ENCODE data around the gene FUT3. TPM values are rescaled to one million over a fixed set of nuclear protein-coding genes. Genes with fewer than 3 reads are reported as not detected.

The FUT3 gene
- total and polyA plus RNA-seq, 2 of the 4 experiments (the other 2 are of a cell fraction), result not detected

DNA sequence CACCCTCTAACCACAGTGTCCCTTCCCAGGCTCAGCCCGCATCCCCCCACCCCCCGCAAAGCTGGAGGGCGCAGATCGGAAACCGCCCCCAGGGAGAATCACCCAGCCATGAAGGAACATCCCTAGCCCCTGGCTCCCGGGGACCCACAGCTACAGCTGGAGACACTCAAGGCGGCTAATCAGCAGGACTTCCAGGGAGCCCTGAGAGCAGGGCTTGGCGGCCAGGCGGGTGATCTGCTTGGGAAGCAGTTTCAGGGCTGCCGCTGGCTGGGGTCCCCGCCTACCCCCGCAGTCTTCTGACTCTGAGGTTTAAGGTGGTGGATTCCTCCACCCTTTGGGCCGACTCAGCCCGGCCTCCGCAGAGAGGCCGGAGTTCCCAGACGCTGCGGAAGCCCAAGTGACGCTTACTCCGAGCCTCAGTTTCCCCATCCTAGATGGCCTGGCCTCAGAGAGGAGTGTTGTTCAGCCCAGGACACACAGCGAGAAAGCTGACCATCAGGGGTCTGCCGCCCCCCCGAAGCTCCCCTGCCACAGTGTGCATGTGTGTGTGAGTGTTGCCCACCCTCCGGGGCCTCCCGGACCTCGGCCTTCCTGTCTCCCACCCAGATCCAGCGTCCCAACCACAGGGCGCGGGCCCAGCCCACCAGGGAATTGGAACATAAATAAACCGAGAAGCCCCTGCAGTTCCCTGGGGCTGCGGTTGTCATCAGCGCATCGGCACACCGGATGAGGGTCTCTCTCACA is 21.5 kb downstream of the FUT3 start:
- H3K23ac ChIP-seq (ENCODE audit: low read depth, low read length), result peak overlapping the region; percentile 82; the same call in 1 of the 2 replicates
- peaks cover 0 to 6% of the 10 kb centered on the region in 2 experiments; a peak in 2 of 4 replicates for H3K79me1 ChIP-seq (ENCODE audit: low read depth in 1 of 2, low read length in 2 of 2)
- H2AK5ac ChIP-seq (ENCODE audit: low read depth, low read length), result peak overlapping the region; percentile 16; the same call in 1 of the 2 replicates
- no peaks in the 10 kb centered on the region for H3K9me3 ChIP-seq (ENCODE audit: control insufficient read depth, insufficient read depth, low read length)
- ATAC-seq (ENCODE audit: low read depth), result no peak
- dilution Hi-C loops (cut with HindIII; ENCODE audit: low sequenced_read_pairs, unreplicated experiment) (no loop called here), in situ Hi-C loops (cut with MboI; ENCODE audit: low sequenced_read_pairs) (no loop called here), intact Hi-C loops (cut with micrococcal nuclease) (loop anchor here (5.0 kb wide), 1 partner anchor 63 kb away; no protein-coding TSS in a partner anchor)
- no peak overlapping the region for H4K5ac ChIP-seq (ENCODE audit: low read depth, low read length)
- no peak overlapping the region for H3K4me3 ChIP-seq (ENCODE audit: insufficient read depth, low read depth, low read length)
- no peak overlapping the region for H2BK5ac ChIP-seq (ENCODE audit: low read depth, low read length, poor library complexity, severe bottlenecking)
- 0 out of 2 replicates have a peak overlapping the region, but pooled peaks have one; percentile 15 for H2BK120ac ChIP-seq (ENCODE audit: low read depth, low read length)
- H4K91ac ChIP-seq (ENCODE audit: insufficient read depth, low read depth, low read length), result no peak overlapping the region
- H3K14ac ChIP-seq (replicated peaks; ENCODE audit: low read depth, low read length), result no peak overlapping the region
- H2BK20ac ChIP-seq (ENCODE audit: low read depth, low read length), result no peak overlapping the region
- H3K9me1 ChIP-seq (ENCODE audit: insufficient read depth, low read length), result peaks cover 4% of the 10 kb centered on the region; the same call in 1 of the 2 replicates
- H3K27ac ChIP-seq (ENCODE audit: insufficient read depth, low read length), result no peak overlapping the region
- H2AFZ ChIP-seq (replicated peaks; ENCODE audit: low read length, poor library complexity), result peak overlapping the region; percentile 21
- no peaks in the 10 kb centered on the region for H4K20me1 ChIP-seq (ENCODE audit: insufficient read depth, low read length)
- no peak overlapping the region for H3K56ac ChIP-seq (ENCODE audit: extremely low read depth, insufficient read depth, low read length)
- peak overlapping the region; percentile 43; the same call in 1 of the 2 replicates for H3K4ac ChIP-seq (ENCODE audit: low read depth, low read length)
- H4K8ac ChIP-seq (ENCODE audit: low read depth in 2 of 2, low read length in 2 of 2), result peak overlapping the region in 1 of 2 experiments; percentile 99; a peak in 1 of 4 replicates
- H3K36me3 ChIP-seq (ENCODE audit: control insufficient read depth, insufficient read depth, low read length), result no peaks in the 10 kb centered on the region
- H2AK9ac ChIP-seq (replicated peaks; ENCODE audit: low read depth, low read length, poor library complexity), result no peak overlapping the region
- no peak overlapping the region for H3K4me2 ChIP-seq (ENCODE audit: low read depth, low read length)
- peaks cover 3% of the 10 kb centered on the region; the same call in 1 of the 2 replicates for H3K27me3 ChIP-seq (ENCODE audit: control insufficient read depth, insufficient read depth, low read length)
- CTCF ChIA-PET, result no interaction called here
- WGBS, 2 experiments (ENCODE audit: extremely low coverage in 2 of 2, insufficient read length in 1 of 2), result 29% methylated on average over 8 of the region's 34 CpGs; no CpG with 5 or more reads in 1 of the 2 experiments
- POLR2A ChIA-PET (ENCODE audit: unreplicated experiment), result interaction anchor here (0.6 kb wide), 1 partner anchor 108 kb away, joined by 4 read pairs; no protein-coding TSS in a partner anchor
- H2BK15ac ChIP-seq (ENCODE audit: low read depth, low read length), result no peak overlapping the region
- BruUV-seq (replicated peaks), result no TSS peak
- no peak for TF ChIP-seq MAZ (IDR thresholded peaks at IDR 0.05; ENCODE audit: borderline replicate concordance, low read depth, low read length)
- TF ChIP-seq POLR2A (IDR thresholded peaks at IDR 0.05; ENCODE audit: low read depth, low read length), result no peak
- TF ChIP-seq NFE2L2 (IDR thresholded peaks at IDR 0.05; ENCODE audit: low read depth, low read length), result no peak
- TF ChIP-seq RAD21 (IDR thresholded peaks at IDR 0.05; ENCODE audit: low read length), result no peak
- TF ChIP-seq RCOR1 (IDR thresholded peaks at IDR 0.05; ENCODE audit: insufficient replicate concordance, low read length), result no peak
- TF ChIP-seq, protein P1, sequence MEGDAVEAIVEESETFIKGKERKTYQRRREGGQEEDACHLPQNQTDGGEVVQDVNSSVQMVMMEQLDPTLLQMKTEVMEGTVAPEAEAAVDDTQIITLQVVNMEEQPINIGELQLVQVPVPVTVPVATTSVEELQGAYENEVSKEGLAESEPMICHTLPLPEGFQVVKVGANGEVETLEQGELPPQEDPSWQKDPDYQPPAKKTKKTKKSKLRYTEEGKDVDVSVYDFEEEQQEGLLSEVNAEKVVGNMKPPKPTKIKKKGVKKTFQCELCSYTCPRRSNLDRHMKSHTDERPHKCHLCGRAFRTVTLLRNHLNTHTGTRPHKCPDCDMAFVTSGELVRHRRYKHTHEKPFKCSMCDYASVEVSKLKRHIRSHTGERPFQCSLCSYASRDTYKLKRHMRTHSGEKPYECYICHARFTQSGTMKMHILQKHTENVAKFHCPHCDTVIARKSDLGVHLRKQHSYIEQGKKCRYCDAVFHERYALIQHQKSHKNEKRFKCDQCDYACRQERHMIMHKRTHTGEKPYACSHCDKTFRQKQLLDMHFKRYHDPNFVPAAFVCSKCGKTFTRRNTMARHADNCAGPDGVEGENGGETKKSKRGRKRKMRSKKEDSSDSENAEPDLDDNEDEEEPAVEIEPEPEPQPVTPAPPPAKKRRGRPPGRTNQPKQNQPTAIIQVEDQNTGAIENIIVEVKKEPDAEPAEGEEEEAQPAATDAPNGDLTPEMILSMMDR (conservative IDR thresholded peaks at IDR 0.05; ENCODE audit: low read depth, low read length), result no peak
- no peak for TF ChIP-seq MXI1 (IDR thresholded peaks at IDR 0.05; ENCODE audit: borderline replicate concordance, low read depth, low read length)
- no peak for TF ChIP-seq FOS (IDR thresholded peaks at IDR 0.05; ENCODE audit: low read depth, low read length)
- no peak for TF ChIP-seq MAFK (IDR thresholded peaks at IDR 0.05; ENCODE audit: low read depth, low read length)
- no peak for TF ChIP-seq CHD1 (IDR thresholded peaks at IDR 0.05; ENCODE audit: low read depth, low read length)
- no peak overlapping the region for H3K18ac ChIP-seq (ENCODE audit: low read depth, low read length)
- no peak for DNase-seq
- peaks cover 9% of the 10 kb centered on the region for H3K4me1 ChIP-seq (ENCODE audit: control insufficient read depth, insufficient read depth, low read length)
- no peak overlapping the region for H3K9ac ChIP-seq (ENCODE audit: low read depth, low read length)
